Activated CD4-positive, alpha-beta T cell treated with anti-CD3 and anti-CD28 coated beads, Interleukin-2, Interleukin-6, amounts not matched to agents 100 ng/mL and 50 ng/mL, durations not matched to agents 16 hours and 8 hours (primary cell): ENCODE measurements around the gene ZPBP2.
"Not testable (repeated sequence)": the region's sequence is repeated elsewhere in the genome, so short reads cannot be mapped to it uniquely, and the experiment has no call there.

ENCODE experiments used
- DNase-seq: peaks from one replicate; pipeline ENCODE4 v3.0.0-alpha.2; 2020

Gene ZPBP2

DNA sequence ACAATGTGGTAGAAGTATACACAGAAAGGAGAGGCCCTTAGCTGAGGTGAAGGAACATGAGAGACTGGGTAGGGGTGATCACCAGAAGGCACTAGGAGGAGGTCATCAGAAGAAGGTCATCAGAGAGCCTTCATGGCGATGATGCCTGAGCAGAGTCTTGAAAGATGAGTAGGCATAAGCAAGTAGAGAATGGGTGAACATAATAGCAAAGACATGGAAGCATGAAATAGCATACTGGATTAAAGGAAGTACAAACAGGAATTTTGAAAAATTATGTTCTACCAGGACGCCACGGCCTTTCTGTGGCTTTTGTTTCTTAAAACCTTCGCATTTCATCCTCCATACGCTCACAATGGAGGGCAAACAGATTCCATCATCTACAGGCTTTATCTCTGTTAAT lies 6.8 kb upstream of the ZPBP2 start:
- no peak for DNase-seq

DNA sequence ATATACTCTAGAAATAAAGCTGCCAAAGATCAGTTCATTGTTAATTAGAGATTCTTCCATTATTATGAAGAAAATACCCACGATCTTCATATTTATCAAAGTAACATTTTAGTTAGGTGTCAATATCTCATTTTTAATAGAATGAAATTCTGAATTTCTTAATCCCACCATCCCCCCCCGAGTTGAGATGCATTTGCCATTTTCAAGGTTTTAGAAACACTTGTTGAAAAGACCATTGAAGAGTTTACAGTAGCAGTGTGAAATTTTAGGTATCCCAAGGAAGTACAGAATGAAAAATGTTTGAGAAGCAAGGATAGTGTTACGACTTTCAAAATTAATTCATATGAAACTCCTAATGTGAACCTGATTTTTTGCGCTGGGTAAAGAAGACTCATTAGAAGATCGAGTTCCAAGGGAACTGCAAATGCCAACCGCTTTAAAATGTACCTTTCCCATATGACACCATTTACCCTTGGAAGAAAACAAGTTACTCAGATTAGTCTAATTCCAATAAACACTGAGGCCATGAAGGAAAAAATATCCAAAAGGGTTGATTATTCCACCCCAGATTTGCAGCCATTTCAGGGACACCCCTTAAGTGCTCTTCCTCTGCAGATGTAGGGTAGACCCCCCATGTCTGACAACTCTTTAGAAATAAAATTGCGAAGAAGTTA lies 4.6 kb upstream of the ZPBP2 start:
- DNase-seq: no peak

DNA sequence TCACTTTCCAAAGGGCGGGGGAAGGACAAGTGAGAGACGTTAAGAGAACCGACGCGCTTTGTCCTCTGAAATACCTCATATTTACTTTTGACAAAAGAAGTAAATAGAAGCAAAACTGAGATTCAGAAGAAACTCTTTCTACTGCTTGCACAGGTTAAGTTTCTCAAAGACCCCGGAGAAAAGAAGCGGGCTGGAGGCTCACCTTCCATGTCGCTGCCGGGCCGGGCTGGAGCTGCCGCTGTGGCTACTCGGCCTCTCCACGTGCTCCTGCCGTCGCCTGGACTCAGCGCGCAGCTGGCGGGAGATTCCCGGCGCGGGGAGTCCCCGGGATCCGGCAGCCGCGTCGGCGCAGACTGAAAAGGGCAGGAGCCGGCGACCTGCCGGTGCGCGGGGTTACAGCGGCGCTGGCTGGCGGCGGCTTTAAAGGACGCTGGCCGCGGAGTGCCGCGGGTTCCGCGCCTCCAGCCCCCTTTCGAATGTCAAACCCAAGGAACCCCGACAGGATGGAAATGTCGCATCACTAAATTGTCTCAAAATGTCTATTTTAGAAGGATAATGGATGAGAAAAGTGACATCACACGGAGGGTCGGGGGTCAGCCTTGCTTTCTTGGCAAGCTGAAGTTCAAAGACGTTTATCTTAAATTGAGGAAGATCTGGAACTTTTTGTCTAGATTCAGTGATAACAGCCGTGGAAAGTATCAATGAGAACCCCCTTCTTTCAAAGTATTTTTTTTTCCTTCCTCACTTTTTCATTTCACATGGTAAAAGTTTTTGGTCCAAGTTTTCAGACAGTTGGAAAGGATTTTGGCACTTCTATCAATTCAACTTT lies 3.9 kb upstream of the ZPBP2 start, which contains the start of gene IKZF3:
IKZF3 (minus strand) TSS at position 395 of the 829 bp plus-strand sequence; CDS start at position 209, 186 bp downstream.
- DNase-seq: peak; percentile 87

DNA sequence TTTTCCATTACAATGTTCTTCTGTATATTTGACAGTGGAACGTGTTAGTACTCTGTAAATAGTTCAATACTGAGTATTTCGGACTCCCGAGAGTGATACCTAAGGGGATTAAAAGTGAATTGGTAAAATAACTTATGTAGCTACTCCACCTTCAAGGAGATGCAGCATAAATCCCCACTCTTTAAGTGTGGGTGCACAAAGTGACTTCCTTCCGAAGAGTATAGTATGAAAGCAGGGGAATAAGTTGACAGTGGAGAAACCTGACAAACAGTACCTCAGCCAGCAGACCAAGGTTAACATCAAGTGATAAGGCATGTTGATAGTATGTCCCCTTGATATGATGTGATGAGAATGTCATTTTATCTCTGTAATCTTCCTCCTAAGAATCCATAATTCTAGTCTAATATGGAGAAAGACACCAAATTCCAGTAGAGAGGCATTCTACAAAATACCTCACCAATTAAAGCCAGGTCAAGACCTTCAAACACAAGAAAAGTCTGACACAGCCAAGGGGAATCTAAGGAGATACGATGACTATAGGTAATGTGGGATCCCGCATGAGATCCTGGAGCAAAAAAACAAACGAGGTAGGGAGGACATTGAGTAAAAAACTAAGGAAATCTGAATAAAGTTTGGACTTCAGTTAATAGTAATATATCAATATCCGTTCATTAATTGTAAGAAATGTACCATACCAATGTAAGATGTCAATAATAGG lies 1.8 kb upstream of the ZPBP2 start:
- no peak for DNase-seq

DNA sequence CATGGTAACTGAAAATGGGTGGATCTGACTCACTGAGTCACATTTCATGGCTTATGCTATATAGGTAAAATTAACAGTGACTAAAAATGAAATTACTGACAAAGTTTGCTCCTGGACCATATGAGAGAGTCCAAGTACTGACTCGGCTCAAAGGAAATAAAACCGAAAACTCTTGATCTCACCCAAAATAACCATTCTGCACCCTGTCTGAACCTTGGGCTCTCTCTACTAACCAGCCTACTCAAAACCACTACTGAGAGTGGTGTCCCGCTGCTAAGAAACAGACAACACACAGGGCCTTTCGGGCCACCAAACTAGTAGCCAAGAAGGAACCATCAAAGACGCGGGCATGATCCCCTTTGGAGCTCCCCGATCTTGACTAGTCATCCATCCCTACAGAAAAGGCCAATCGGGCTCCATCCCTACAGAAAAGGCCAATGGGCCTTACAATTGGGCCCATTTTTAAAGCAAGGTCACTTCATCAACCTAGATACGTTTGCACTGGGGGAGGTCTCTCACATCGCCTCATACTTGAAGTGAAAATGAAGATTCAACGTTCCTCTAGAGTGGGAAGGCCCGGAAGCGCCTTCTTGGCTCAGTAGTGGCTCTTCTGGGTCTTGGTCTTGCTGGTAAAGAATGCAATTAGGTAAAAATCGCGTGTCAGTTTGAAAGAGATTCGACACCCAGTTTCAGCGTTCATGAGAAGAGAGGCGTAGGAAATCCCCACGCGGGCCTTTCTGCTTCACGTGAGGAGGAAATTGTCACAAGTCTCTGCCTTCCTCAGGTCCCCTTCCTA lies 720 bp upstream of the ZPBP2 start:
- peak; percentile 89 for DNase-seq

DNA sequence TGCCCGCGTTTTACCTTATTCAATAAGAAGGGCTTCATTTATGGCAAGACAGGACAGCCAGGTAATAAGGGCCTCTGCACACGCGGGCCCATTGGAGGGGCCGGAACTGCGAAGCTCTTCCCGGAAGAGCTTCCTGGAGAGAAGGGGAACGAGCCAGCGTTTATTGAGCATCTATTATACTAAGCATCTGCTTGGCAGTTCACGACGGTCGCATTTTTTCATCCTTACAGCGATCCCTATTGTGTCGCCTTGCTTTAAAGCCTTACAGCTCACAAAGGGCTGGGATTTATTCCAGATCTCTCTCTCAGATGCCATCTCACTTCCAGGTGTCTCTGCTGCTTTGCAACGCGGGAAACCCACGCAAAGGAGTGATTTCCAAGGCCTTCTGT lies 546 bp downstream of the ZPBP2 start:
- no peak for DNase-seq

DNA sequence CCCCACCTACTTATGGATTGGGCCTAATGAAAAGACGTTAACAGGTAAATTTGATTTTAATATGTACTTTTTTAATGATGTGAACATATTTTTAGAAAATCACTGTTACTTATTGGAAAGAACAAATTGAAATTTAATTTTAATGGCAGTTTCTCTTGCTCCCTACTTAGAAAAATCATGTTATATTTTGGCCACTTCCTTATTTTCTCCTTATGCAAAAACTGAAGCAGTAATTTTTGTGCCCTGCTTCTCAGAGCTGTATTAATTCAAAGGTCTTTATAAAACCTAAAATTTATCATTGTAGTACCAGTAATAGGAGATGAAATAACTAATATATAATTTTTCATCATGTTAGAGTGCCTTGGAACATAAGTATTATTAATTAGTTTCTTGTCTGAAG lies 2.8 kb downstream of the ZPBP2 start:
- DNase-seq: no peak

DNA sequence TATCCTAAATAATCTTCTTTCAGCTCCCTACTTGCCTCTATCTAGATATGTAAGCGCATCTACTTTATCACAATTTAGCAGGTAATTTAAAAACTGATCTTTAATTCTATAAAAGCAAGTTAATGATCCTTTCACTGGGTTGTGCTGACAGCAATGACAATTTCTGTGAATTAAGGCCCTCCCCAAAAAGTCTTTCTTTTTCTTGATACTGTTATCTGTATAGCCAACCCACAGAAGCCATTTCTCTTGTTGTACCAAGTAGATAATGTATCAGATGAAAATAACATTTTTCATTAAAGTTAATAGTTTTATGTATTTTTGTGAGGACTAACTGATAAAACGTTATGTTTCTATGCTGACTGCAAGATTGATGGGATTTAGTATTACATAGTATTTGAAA lies 3.8 kb downstream of the ZPBP2 start:
- DNase-seq: no peak

DNA sequence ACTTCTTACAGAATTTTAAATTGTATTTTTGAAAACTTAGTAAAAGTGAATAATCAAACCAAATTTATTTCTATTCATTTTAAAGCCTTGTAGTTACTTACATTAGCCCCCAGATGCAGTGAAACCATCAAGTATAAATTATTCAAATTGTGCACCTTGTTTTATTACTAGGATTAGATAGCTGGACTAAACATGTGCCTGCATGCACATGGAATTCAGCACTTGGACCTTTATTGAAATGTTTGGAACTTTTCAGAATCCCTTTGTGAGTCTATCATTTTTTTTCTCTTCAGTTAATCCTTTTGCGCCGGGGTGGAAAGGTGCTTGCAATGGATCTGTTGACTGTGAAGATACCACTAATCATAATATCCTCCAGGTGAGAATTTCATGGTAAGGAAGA lies 4.7 kb downstream of the ZPBP2 start:
- no peak for DNase-seq

DNA sequence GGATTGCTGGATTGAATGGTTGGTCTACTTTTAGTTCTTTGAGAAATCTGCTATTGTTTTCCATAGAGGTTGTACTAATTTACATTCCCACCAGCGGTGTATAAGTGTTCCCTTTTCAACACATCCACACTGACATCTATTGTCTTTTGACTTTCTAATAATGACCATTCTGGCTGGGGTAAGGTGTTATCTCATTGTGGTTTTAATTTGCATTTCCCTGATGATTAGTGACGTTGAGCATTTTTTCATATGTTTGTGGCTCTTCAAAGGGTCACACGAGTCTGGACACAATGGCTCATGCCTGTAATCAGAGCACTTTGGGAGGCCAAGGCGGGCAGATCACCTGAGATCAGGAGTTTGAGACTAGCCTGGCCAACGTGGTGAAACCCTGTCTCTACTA lies 18.1 kb downstream of the ZPBP2 start:
- not testable (repeated sequence) for DNase-seq

DNA sequence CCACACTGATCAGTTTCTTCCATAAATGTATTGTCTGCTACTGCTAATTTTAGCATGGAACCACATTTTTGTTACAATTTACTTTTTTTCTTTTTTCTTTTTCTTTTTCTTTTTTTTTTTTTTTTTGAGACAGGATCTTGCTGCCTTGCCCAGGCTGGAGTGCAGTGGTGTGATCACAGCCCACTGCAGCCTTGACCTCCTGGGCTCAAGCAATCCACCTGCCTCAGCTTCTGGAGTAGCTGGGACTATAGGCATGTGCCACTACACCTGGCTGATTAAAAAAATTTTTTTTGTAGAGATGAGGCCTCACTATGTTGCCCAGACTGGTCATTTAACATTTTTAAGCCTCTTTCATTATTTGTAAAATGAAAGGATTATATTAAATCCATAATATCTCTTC lies 19.1 kb downstream of the ZPBP2 start:
- no peak for DNase-seq

DNA sequence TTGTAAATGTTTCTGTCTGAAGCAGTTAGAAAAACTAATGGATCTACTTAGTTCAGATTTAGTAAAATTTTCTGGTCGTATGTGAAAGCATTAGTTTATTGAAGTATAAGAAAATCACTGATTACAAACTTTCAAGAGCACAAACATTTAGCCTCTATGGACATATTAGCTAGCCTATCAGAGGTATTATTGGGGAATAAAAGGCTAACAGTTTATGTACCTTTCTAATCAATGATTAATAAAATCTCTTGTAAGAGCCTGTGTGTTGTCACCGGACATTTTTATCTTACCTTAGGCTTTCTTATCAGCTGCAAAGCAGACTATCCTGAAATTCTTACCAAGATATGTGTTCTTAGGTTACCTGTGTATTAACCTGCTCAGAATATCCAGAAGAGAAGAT lies 21.2 kb downstream of the ZPBP2 start:
- DNase-seq: no peak

DNA sequence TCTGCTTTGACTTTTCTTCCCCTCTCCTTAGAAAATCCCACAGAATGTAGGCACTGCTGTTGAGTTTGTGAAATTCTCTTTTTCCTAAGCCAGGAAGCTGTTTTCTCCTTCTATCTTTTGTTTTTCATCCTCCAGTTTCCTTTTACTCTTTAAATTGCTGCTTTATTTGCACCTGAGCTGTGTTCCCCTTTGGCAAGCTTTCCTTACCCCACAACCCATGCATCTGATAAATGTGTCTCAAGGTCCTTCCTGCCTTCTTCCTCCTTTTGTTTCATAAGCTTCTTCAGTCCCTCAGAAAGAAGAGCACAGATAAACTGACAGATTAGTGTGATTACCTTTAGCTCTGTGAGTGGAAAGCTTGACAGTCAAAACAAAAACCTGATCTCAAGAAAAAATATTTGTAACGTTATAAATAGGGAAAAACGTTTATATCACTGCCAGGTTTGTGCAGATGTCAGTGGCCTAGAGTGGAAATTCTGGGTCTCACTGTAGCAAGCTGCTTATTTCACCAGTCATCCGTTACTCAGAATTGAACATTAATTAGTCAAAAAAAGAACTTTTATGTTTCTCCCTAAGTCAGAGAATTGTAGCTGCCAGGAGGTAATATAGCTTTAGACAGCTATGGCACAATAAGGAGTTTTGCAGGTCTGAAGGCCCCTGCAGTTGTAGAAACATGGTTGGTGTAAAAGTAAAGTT lies 26.8 kb downstream of the ZPBP2 start:
- peak; percentile 29 for DNase-seq

DNA sequence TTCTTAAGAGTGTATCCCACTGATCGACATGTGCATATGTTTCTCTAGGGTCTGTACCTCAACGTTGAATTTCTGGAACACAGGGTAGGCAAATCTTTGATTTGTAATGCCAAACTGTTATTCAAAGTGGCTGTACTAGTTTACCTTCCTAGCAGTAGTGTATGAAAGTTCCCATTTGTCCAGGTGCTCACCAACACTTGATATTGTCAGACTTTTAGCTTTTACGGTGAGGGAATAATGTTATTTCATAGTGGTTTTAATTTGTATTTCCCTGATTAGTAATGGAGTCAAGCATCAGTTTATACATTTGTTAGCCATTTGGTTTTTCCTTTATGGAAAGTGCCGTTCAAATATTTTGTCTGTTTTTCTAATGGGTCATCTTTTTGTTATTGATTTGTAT lies 30.1 kb downstream of the ZPBP2 start:
- no peak for DNase-seq

DNA sequence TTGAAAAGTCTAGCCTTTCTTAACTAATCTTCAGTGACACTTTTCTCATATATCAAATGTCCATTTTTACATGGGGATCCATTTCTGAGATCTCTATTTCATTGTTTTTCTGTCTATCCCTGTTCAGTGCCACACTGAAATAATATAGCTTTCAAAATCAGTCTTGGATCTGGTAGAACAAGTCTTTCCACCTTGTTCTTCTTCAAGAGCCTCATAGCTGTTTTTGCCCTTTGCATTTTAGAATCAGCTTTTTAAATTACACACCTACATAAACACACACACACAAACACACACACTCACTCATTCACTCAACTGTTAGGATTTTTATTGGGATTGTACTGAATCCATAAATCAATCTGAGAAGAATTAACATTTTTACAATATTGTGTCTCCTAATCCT lies 31.2 kb downstream of the ZPBP2 start:
- no peak for DNase-seq

DNA sequence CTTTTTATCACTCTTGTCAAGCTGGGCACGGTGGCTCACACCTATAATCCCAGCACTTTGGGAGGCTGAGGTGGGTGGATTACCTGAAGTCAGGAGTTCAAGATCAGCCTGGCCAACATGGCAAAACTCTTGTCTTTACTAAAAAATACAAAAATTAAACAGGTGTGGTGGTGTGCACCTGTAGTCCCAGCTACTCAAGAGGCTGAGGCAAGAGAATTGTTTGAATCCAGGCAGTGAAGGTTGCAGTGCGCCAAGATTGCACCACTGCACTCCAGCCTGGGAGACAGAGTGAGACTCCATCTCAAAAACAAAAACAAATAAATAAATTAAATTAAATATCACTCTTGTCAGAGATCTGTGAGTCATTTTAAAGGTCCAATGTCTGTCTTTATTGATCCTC lies 34.0 kb downstream of the ZPBP2 start:
- DNase-seq: not testable (repeated sequence)

DNA sequence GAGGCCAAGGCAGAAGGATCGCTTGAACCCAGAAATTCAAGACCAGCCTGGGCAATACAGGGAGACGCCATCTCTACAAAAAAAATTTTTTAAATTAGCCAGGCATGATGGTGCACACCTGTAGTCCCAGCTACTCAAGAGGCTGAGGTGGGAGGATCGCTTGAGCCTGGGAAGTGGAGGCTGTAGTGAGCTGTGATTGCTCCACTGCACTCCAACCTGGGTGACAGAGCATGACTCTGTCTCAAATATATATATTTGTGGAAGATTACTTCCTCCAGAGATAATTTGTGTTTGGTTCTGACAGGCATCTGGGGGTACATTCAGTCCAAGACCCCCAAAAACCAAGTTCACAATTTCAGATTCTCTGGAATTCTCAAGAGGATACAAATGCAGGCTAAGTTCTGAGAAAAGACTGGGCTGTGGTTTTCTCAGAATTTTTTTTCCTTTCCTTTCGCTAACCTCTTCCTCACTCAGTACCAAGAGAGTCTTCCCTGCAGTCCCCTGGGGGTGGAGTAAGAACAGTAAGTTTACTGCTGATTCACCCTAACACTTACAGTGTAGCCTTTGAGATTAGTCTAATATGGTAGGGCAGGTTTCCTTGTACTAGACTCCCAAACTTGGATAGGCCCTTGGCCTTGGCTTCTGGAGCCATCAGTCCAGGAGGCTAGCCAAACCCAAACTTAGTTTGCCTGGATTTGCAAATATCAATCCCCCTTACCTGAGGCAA lies 35.3 kb downstream of the ZPBP2 start:
- DNase-seq: peak; percentile 63

DNA sequence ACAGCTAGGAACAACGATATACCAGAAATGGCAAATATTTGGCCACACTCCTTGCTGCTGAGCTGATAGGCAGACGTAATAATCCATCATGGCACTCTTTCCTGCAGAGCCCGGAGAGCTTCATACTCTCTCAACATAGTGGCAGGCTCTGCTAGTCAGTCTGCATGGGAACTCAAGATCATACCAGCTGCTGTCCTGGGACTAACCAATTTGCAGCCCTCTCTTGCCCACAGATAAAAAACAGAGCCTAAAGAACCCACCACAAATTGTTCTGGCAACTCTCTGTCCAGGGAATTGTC lies 36.9 kb downstream of the ZPBP2 start:
- no peak for DNase-seq

DNA sequence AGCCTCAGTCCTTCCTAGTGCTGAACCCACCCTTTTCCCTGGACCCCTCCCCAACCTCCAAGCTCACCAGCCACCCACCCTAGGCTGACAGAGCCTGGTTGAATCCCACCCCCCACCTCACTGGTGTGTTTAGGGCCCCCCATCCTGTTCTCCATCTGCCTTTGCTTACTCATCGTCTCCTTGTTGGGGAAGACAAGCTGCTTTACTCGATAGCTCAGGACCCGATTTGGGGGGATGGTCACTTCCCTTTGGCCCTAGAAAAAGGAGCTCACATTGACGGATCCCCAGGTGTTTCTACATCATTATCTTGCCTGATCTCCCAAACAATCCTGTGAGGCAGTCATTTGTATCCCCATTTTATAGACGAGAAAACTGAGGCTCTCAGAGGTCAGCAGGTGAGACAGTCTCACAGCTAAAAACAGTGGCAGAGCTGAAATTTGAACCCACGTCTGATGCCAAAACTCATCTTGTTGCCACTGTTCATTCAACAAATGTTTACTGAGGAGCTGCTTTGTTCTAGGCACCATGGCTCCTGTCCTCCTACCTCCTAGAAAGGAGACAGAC lies 40.9 kb downstream of the ZPBP2 start:
- no peak for DNase-seq

DNA sequence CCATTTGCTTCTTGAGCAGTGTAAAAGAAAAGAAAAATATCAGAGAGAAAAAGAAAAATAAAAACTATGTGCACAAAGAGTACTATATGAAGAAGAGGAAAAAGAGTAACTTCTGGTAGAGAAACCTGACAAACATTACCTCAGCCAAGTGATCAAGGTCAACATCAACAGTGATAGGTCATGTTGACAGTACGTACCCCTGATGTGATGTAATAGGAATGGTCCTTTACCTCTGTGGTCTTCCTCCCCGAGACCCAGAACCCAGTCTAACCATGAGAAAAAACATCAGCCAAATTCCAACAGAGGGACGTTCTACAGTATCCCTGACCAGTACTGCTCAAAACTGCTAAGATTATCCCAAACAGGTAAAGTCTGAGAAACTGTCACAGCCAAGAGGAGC lies 46.0 kb downstream of the ZPBP2 start:
- DNase-seq: no peak

DNA sequence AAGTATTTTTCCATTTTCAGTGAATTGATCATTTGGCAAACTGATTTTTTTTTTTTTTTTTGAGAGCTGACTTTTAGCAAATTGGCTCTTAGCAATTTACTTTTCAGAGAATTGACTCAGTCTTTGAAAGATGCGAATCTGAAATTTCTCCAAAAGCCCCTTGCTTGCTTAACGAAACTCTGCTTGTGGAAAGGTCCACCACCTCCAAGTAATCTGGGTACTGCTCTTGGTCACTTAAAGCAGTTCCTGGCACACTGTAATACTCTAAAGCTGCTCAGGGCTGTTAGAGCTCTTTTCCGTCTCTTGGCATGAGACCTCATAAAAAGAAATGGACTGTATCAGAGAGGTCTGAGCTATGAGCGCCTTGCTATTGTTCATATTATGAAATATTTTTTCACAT lies 47.6 kb downstream of the ZPBP2 start:
- peak; percentile 15 for DNase-seq

DNA sequence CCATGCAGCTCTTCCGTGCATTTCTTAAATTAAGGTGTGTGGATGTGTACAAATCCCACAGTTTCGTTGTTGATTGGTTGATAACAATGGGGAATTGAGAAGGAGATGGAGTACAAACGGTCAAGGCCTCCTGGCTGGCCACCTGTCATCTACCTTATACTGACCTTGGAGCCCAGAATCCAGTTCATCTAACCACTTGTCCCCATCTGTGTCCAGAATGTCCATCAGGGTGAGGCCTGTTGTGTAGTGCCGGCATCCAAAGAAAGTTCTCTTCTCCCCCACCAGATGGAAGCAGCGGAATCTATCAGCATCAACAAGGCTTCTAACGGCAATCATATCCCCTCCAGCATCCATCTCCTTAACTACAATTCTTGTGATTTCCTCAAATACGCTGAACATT lies 48.9 kb downstream of the ZPBP2 start:
- DNase-seq: no peak
